ENCODE results near the gene TTC39B. TPM values are rescaled to one million over a fixed set of nuclear protein-coding genes. Genes with fewer than 3 reads are reported as not detected.

TTC39B gene
- total RNA-seq, 1 experiment from 2014 or later = 7.4 TPM

DNA sequence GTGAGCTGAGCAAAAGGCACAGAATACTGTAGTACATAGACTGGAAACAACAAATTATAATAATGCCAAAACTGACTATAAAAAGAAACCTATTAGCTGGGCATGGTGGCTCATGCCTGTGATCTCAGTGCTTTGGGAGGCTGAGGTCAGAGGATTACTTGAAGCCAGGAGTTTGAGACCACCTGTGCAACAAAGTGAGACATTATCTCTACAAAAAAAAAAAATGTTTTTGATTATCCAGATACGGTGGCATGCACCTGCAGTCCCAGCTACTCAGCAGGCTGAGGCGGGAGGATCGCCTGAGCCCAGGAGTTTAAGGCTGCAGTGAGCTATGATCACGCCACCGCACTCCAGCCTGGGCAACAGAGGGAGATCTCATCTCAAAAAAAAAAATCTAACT is 175.9 kb downstream of the TTC39B start:
- peaks cover 13% of the 10 kb centered on the region for H3K27me3 ChIP-seq (ENCODE audit: insufficient read depth, low read length)
- no peak overlapping the region for H3K4me2 ChIP-seq (ENCODE audit: low read length)
- H3K9me3 ChIP-seq (ENCODE audit: control insufficient read depth in 1 of 2, insufficient read depth in 1 of 2, low read depth in 1 of 2, low read length in 2 of 2) = no peaks in the 10 kb centered on the region
- H3K4me1 ChIP-seq (ENCODE audit: control insufficient read depth in 1 of 2, insufficient read depth in 2 of 2, low read length in 2 of 2) = peaks cover 0 to 7% of the 10 kb centered on the region in 2 experiments; a peak in 1 of 4 replicates
- no peaks in the 10 kb centered on the region for H4K20me1 ChIP-seq (ENCODE audit: insufficient read depth)
- no peak overlapping the region for H2AFZ ChIP-seq (ENCODE audit: low read depth, low read length, poor library complexity, severe bottlenecking)
- ATAC-seq = no peak
- H3K36me3 ChIP-seq (ENCODE audit: control insufficient read depth in 1 of 2, insufficient read depth in 2 of 2, low read length in 2 of 2) = no peaks in the 10 kb centered on the region
- BruUV-seq (replicated peaks) = no TSS peak
- TF ChIP-seq CBX3 (IDR thresholded peaks at IDR 0.05; ENCODE audit: low read depth) (no peak), REST (IDR thresholded peaks at IDR 0.05; ENCODE audit: low read depth) (no peak), EGR1 (IDR thresholded peaks at IDR 0.05; ENCODE audit: low read depth) (no peak), CEBPB (IDR thresholded peaks at IDR 0.05; ENCODE audit: low read depth) (no peak)
- intact Hi-C loops (cut with micrococcal nuclease) = no loop called here
- POLR2A ChIA-PET = no interaction called here
- H3K27ac ChIP-seq (ENCODE audit: low read depth, low read length) = no peak overlapping the region
- H3K79me2 ChIP-seq (ENCODE audit: insufficient read depth, low read length) = no peaks in the 10 kb centered on the region
- CTCF ChIA-PET = no interaction called here
- no peaks in the 10 kb centered on the region for H3K9me2 ChIP-seq (ENCODE audit: insufficient read depth)
- H3K9ac ChIP-seq (ENCODE audit: low read length) = no peak overlapping the region
- DNase-seq (ENCODE audit: low read depth, low spot score) = no peak
- RAD21 ChIA-PET (ENCODE audit: low non-redundant PET in 1 of 2, low total read pairs in 2 of 2, uncharacterized antibody in 2 of 2, unreplicated experiment in 2 of 2) = no interaction called here
- H3K4me3 ChIP-seq (replicated peaks in 1 of 2; ENCODE audit: low read depth in 1 of 2, low read length in 2 of 2) = no peak overlapping the region

DNA sequence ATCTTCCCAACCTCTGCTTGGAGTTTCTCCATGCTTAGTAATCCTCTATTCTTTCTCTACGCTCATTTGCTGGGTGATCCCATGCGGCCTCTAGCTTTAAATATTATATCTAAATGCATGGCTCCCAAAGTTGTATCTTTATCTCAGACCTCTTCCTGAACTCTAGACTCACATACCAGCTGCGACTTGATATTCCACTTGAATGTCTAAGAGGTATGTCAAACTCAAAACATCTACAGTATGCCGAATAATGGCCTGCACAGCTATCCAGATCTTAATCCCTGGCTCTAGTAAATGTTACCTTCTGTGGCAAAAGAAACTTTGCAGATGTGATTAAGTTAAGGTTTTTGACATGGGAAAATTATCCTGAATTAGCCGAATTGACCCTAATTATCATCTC is 179.2 kb downstream of the TTC39B start:
- H3K27me3 ChIP-seq (ENCODE audit: insufficient read depth, low read length) = peaks cover 13% of the 10 kb centered on the region
- DNase-seq (ENCODE audit: low read depth, low spot score) = no peak
- H3K4me3 ChIP-seq (replicated peaks in 1 of 2; ENCODE audit: low read depth in 1 of 2, low read length in 2 of 2) = no peak overlapping the region
- no peaks in the 10 kb centered on the region for H3K9me3 ChIP-seq (ENCODE audit: control insufficient read depth in 1 of 2, insufficient read depth in 1 of 2, low read depth in 1 of 2, low read length in 2 of 2)
- no peaks in the 10 kb centered on the region for H3K9me2 ChIP-seq (ENCODE audit: insufficient read depth)
- TF ChIP-seq EZH2phosphoT487 (IDR thresholded peaks at IDR 0.05; ENCODE audit: borderline replicate concordance) = no peak
- TF ChIP-seq CTCF (IDR thresholded peaks at IDR 0.05 in 2 of 3, conservative IDR thresholded peaks at IDR 0.05 in 1 of 3; ENCODE audit: borderline replicate concordance in 1 of 3, insufficient read depth in 1 of 3, low read depth in 2 of 3, low read length in 2 of 3) = no peak
- no peak for TF ChIP-seq TCF7L2 (IDR thresholded peaks at IDR 0.05; ENCODE audit: borderline replicate concordance, extremely low read depth, insufficient read depth, insufficient read length)
- TF ChIP-seq ELF1 (IDR thresholded peaks at IDR 0.05; ENCODE audit: borderline replicate concordance, low read depth) = no peak
- TF ChIP-seq CEBPB (IDR thresholded peaks at IDR 0.05; ENCODE audit: low read depth) = no peak
- TF ChIP-seq SP1 (IDR thresholded peaks at IDR 0.05; ENCODE audit: low read depth) = no peak
- TF ChIP-seq SRF (IDR thresholded peaks at IDR 0.05; ENCODE audit: low read depth) = no peak
- TF ChIP-seq RAD21 (IDR thresholded peaks at IDR 0.05; ENCODE audit: low read depth) = no peak
- TF ChIP-seq EGR1 (IDR thresholded peaks at IDR 0.05; ENCODE audit: low read depth) = no peak
- TF ChIP-seq EZH2 (IDR thresholded peaks at IDR 0.05) = no peak
- TF ChIP-seq CBX3 (IDR thresholded peaks at IDR 0.05; ENCODE audit: low read depth) = no peak
- no peak overlapping the region for H3K4me2 ChIP-seq (ENCODE audit: low read length)
- no TSS peak for BruUV-seq (replicated peaks)
- H3K36me3 ChIP-seq (ENCODE audit: control insufficient read depth in 1 of 2, insufficient read depth in 2 of 2, low read length in 2 of 2) = no peaks in the 10 kb centered on the region
- H3K4me1 ChIP-seq (ENCODE audit: control insufficient read depth in 1 of 2, insufficient read depth in 2 of 2, low read length in 2 of 2) = no peaks in the 10 kb centered on the region; a peak in 1 of 4 replicates
- no peaks in the 10 kb centered on the region for H4K20me1 ChIP-seq (ENCODE audit: insufficient read depth)
- H3K27ac ChIP-seq (ENCODE audit: low read depth, low read length) = no peak overlapping the region
- intact Hi-C loops (cut with micrococcal nuclease) = no loop called here
- H3K79me2 ChIP-seq (ENCODE audit: insufficient read depth, low read length) = no peaks in the 10 kb centered on the region
- no peak overlapping the region for H2AFZ ChIP-seq (ENCODE audit: low read depth, low read length, poor library complexity, severe bottlenecking)
- CTCF ChIA-PET = no interaction called here
- RAD21 ChIA-PET (ENCODE audit: low non-redundant PET in 1 of 2, low total read pairs in 2 of 2, uncharacterized antibody in 2 of 2, unreplicated experiment in 2 of 2) = no interaction called here
- POLR2A ChIA-PET = no interaction called here
- H3K9ac ChIP-seq (ENCODE audit: low read length) = no peak overlapping the region
- no peak for ATAC-seq
